RPMI7951 (cell line): ENCODE measurements around the gene GUCY1A2. TPM values are rescaled to one million over a fixed set of nuclear protein-coding genes. Genes with fewer than 3 reads are reported as not detected.
"Not testable (repeated sequence)": the region's sequence is repeated elsewhere in the genome, so short reads cannot be mapped to it uniquely, and the experiment has no call there.

ENCODE experiments used
- DNase-seq: peaks from one replicate; pipeline ENCODE4 v3.0.0-alpha.2; 2012; ENCODE audit warnings: low read depth
- total RNA-seq: library from RNA; depleted of rRNA; stranded (reverse); fragments of >200 nt; shearing (Covaris generic); gene quantifications from 2 replicates; pipeline ENCODE4 v1.2.3, GENCODE V29; 2014

GUCY1A2 gene
- total RNA-seq, 1 experiment from 2014 or later: 0.24 TPM

GRCh38 chr11:106943089-106943488 lies 75.2 kb downstream of the GUCY1A2 start:
- DNase-seq: no peak

- DNase-seq: no peak
Observed at GRCh38 chr11:106939157-106939556, 79.1 kb downstream of the GUCY1A2 start.

- no peak for DNase-seq
Observed at GRCh38 chr11:106937111-106937510, 81.2 kb downstream of the GUCY1A2 start.

GRCh38 chr11:106925245-106925644 lies 93.0 kb downstream of the GUCY1A2 start:
- no peak for DNase-seq

GRCh38 chr11:106920899-106921509 lies 97.3 kb downstream of the GUCY1A2 start:
- DNase-seq: no peak

DNA sequence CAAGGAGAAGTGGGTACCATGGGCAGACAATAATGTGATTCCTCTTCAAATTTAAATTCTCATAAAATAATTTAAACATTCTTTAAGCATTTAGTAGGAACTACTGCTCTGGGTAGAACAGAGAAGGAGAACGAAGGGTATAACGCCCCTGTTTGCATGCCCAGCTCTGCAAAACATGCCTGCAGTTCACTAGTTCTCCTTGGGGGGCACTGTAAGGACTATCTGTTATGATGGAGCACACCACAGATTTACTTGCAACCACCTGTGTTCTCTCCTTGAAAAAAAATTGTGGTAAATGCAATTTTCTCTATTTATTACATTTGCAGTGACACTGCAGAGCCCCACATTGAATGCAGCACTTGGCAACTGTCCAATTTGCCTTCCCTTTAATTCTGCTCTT lies 100.3 kb downstream of the GUCY1A2 start:
- no peak for DNase-seq

DNA sequence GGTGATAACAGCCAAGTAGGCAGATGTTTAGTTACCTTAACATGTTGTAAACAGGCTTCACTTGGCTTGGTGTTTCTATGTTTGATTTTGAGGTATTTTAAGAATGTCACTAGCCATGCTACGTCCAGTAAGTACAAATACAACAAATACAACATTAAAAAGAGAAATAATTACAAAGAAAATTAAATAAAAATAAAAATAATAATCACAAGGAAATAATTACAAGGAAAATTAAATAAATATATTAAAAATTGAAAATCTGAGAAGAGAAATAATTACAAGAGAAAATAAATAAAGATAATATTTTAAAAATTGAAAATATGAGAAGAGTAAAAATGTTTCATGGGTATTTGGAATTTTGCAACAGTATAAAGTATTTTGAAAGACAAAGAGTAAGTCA lies 103.9 kb downstream of the GUCY1A2 start:
- DNase-seq: no peak

DNA sequence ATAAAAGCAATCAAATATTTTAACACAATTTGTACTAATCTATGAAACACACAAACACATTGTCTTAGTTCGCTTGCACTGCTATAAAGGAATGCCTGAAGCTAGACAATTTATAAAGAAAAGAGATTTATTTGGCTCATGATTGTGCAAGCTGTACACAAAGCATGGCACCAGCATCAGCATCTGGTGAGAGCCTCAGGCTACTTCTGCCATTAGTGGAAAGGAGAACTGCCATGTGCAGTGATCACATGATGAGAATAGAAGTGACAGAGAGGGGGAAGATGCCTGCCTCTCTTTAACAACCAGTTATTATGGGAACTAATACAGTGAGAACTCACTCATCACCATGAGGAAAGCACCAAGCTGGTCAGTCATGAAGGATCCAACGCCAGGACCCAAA lies 105.1 kb downstream of the GUCY1A2 start:
- DNase-seq: peak; percentile 21

DNA sequence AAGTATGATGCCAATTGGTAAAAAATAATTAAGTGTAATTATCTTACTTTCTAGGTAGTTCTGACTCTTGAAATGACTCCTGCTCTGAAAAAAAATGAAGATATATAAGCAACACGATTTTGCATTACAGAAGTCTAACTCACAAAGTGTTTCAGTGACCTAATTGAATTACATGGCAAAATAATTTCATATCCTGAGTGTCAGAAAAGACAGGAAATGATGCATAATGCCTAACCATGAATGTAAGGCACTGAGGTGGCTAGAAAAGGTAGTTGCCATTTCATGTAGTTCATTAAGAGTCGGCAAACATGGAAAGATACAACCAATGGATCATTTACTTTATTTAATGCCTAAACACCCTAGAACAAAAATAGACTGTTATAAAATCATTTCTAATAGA lies 113.5 kb downstream of the GUCY1A2 start:
- DNase-seq: no peak

DNA sequence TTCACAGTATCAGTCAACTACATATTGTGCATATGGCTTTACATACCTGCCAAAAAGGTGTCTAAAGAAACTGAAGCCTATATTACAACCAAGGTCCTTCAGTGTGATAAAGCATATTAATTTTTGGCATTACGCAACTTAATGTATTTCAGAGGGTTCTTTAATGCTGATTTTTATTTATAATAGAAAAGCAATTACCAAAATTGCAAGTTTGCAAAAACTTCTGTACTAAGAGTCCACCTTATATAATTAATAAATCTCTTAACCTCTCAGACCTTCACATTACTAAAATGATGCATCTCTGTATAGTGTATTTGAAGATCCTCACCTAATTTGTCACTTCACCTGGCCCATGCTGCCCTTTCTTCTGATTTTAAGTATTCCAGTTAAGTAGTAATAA lies 128.6 kb downstream of the GUCY1A2 start:
- DNase-seq: no peak

GRCh38 chr11:106888386-106888785 lies 129.9 kb downstream of the GUCY1A2 start:
- DNase-seq: no peak

GRCh38 chr11:106883693-106884092 lies 134.6 kb downstream of the GUCY1A2 start:
- not testable (repeated sequence) for DNase-seq

DNA sequence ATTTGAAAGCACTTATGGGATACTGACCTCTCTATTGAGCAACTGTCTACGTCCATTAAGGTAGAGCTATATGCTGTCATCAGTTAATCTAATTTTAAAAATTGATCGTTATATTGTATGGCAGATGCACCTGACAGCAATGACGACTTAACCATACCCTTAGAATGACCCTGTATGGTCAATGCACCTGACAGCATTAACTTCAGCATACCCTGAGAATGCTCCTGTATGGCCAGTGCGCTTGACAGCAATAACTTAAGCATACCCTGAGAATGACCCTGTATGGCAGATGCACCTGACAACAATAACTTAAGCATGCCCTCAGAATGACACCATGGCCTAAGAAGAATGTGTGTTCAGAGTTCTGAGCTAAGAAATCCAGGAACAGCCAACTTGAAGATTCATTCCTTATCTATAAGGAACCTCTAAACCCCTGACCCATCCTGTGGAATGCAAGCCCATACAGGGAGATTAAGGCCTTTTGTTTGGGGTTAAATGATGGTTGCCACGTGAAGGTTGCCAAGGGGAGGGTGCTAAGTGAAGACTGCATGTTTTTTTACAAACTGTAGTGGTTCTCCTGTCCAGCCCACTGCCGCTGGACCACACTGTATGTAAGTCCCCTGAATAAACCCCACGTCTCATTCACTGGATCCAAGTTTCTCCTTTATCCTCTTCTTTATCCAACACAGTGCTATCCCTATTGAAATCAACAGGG lies 138.3 kb downstream of the GUCY1A2 start:
- DNase-seq: no peak

DNA sequence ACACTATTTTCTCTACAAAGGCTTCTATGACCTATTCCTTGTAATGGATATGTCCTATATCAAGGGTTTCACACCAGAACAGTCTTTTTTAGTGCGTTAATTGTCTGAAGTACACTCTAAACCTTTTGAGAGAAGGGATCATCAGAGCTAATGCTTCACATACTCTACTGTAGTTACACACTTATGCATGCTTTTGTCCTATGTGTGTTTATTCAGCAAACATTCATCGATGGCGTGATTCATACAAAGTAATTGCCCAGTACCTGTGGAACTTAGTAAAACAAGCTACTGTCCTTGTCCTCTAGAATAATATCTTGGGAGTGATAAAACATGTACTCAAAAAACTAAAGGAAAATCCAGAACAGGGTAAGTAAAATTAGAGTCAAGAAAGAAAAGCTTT lies 139.2 kb downstream of the GUCY1A2 start:
- DNase-seq: no peak

DNA sequence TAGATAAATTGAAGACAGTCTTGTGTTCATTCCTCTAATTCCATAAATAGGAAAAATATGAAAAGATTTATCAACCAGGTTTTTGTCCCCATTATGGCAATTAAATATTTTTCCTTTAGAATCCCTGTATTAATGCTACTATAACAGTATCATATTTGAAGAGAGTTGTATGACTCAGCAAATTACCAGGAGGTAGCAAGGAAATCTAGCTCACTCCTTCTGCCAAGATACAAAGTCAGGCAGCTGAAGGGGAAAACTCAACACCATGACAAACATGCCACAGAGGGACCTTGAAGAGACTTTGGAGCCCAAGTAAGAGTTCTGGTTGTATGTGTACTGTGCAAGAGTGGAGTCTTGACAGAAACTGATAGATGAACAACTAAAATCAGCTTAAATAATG lies 143.3 kb downstream of the GUCY1A2 start:
- DNase-seq: no peak

- no peak for DNase-seq
Observed at GRCh38 chr11:106872246-106872645, 146.0 kb downstream of the GUCY1A2 start.

DNA sequence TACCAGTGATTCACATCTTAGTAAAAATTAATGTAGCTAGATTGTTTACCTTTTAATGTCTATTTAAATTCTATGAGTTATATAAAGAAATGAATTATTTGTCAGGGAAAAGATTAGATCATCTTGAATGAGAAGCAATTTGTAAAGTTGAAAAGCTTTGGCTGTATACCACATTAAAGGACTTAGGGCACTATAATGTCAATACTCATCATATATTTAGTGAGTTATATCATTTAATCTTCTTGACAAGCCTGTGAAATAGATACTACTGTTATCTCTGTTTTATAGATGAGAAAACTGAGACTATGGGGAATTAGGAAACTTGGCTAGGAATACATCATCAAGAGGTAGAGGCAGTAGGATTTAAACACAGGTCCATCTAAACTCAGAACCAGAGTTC lies 160.1 kb downstream of the GUCY1A2 start:
- no peak for DNase-seq

DNA sequence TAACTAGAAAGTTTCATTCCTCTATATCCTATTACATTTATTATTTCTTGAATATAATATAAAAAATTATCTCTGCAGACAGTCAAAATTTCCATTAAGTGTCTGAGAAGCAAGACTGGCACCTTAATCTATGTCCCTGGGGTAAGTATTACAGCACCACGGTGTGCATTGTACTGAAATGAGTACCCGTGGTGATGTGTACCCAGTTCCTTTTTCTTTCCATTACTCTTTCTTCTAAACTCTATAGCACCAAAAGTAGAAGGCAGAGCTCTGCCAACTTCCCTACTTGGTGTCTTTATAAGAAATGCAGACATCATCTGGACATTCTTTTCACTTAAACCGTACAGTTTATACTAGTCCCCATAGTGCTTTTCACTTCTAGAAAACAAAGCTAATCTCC lies 161.7 kb downstream of the GUCY1A2 start:
- no peak for DNase-seq

- no peak for DNase-seq
Observed at GRCh38 chr11:106854429-106854828, 163.8 kb downstream of the GUCY1A2 start.

GRCh38 chr11:106853850-106854401 lies 164.3 kb downstream of the GUCY1A2 start:
- no peak for DNase-seq

- DNase-seq: no peak
Observed at GRCh38 chr11:106852779-106853178, 165.5 kb downstream of the GUCY1A2 start.

DNA sequence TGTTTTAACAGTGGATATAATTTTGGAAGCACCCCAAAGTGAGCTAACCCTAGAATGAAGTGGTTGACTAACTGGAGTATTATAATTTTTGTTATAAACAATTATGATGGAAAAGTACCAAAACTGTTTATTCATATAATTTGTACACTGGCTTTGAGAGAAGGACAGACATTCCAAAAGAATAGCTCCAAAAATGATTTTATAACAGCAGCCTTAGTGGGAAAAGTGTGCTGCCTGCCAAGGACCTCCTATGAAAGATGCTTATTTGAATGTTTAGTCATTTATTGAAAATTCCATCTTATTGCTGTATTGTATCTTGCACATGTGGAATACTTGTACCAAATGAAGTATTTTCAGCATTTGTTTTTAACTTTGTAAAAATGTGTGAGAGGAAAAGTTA lies 169.8 kb downstream of the GUCY1A2 start:
- DNase-seq: no peak

DNA sequence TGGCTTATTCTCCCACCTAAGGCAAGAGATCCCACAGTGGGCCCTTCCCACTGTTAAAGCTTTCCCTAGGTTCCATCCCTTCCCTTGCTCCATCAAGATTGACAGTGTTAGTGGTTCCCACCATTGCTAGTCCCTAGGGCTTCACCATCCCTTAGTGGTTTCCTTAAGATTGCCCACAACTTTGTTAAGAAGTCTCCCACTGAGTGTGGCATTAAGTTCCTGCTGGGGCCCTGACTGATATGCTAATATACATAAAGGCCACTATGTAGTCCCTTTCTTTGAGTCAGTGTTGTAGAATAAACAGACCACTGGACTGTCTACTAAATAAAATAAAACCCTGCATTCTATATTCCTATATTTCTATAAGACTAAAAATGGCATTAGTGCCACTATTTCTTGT lies 176.1 kb downstream of the GUCY1A2 start:
- DNase-seq: no peak
